ENCODE results near the gene TOMM40L.
A peak's percentile ranks its signal among the peaks of the same experiment; 100 is the strongest.

Gene TOMM40L

DNA sequence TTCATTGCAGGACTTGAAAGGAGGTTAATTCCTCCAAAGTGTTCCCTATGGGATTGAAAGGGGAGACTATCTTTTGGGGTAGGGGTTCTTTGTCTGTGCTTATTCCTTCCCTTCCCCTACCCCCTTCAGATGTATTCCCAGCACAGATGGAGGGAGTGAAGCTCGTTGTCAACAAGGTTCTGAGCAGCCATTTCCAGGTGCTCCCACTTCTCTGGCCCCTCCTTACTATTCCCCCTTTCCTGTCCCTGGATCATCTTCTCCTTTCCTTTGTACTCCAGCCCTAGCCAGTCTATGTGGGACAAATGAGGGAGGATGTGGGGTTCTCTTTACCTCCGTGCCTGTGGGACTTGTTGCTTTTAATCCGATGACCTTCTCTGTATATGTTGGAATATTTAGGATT is 899 bp downstream of the TOMM40L start:
- no peak for TF ChIP-seq EZH2 (IDR thresholded peaks at IDR 0.05; ENCODE audit: borderline replicate concordance, low read length)
- TF ChIP-seq, protein P1, sequence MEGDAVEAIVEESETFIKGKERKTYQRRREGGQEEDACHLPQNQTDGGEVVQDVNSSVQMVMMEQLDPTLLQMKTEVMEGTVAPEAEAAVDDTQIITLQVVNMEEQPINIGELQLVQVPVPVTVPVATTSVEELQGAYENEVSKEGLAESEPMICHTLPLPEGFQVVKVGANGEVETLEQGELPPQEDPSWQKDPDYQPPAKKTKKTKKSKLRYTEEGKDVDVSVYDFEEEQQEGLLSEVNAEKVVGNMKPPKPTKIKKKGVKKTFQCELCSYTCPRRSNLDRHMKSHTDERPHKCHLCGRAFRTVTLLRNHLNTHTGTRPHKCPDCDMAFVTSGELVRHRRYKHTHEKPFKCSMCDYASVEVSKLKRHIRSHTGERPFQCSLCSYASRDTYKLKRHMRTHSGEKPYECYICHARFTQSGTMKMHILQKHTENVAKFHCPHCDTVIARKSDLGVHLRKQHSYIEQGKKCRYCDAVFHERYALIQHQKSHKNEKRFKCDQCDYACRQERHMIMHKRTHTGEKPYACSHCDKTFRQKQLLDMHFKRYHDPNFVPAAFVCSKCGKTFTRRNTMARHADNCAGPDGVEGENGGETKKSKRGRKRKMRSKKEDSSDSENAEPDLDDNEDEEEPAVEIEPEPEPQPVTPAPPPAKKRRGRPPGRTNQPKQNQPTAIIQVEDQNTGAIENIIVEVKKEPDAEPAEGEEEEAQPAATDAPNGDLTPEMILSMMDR (IDR thresholded peaks at IDR 0.05; ENCODE audit: low read length), result no peak
- H4K20me1 ChIP-seq (ENCODE audit: insufficient read depth, low read length), result no peaks in the 10 kb centered on the region
- H3K9me2 ChIP-seq (ENCODE audit: low read depth, low read length), result no peaks in the 10 kb centered on the region
- peaks cover 24% of the 10 kb centered on the region for H3K4me1 ChIP-seq (ENCODE audit: insufficient read depth, low read length, severe bottlenecking)
- peak overlapping the region; percentile 77 for H3K9ac ChIP-seq (ENCODE audit: low read length)
- peak overlapping the region; percentile 87 for H3K4me2 ChIP-seq (ENCODE audit: low read length)
- no peaks in the 10 kb centered on the region for H3K9me3 ChIP-seq (ENCODE audit: low read length)
- H3K36me3 ChIP-seq (ENCODE audit: insufficient read depth, low read length), result peaks cover 32% of the 10 kb centered on the region
- no peaks in the 10 kb centered on the region for H3K79me2 ChIP-seq (ENCODE audit: insufficient read depth, low read length)
- H3K27ac ChIP-seq (ENCODE audit: low read depth, low read length, poor library complexity, severe bottlenecking), result peak overlapping the region; percentile 28
- no peaks in the 10 kb centered on the region for H3K27me3 ChIP-seq (ENCODE audit: insufficient read depth, low read length)
- H2AFZ ChIP-seq (ENCODE audit: low read length), result no peak overlapping the region
- H3K4me3 ChIP-seq (ENCODE audit: low read depth, low read length, poor library complexity, severe bottlenecking), result peak overlapping the region; percentile 74
- H3F3A ChIP-seq (ENCODE audit: insufficient read depth, low read length), result no peaks in the 10 kb centered on the region

DNA sequence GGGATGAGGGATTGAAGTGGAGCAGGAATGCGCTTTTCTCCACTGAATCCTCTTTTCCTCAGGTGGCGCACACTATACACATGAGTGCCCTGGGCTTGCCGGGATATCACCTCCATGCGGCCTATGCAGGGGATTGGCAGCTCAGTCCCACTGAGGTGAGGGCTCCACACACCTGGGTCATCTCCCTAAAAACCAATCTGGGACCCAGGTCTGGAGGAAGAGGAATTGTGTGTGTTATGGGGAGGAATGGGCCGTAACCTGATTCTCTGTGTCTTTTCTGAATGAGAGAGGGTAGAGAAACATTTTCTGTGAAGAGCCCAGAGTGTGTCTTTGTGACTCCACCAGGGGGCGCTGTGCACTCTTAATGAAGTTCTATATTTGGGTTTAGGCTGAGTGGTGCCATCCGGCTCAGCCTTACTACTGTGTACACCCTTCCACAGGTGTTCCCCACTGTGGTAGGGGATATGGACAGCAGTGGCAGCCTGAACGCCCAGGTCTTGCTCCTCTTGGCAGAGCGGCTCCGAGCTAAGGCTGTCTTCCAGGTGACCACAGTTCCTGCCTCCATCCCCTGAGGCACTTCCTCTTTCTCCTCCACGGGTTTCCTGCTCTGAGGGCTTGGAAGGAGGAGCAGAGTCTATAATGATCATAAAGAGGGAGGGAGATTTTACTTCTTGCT is 1.5 kb downstream of the TOMM40L start:
- H3K4me2 ChIP-seq (ENCODE audit: low read length), result peak overlapping the region; percentile 87
- H3K36me3 ChIP-seq (ENCODE audit: insufficient read depth, low read length), result peaks cover 32% of the 10 kb centered on the region
- H3K79me2 ChIP-seq (ENCODE audit: insufficient read depth, low read length), result no peaks in the 10 kb centered on the region
- H3K27ac ChIP-seq (ENCODE audit: low read depth, low read length, poor library complexity, severe bottlenecking), result peak overlapping the region; percentile 28
- peak overlapping the region; percentile 77 for H3K9ac ChIP-seq (ENCODE audit: low read length)
- no peaks in the 10 kb centered on the region for H3F3A ChIP-seq (ENCODE audit: insufficient read depth, low read length)
- no peaks in the 10 kb centered on the region for H3K9me2 ChIP-seq (ENCODE audit: low read depth, low read length)
- no peaks in the 10 kb centered on the region for H3K27me3 ChIP-seq (ENCODE audit: insufficient read depth, low read length)
- peaks cover 24% of the 10 kb centered on the region for H3K4me1 ChIP-seq (ENCODE audit: insufficient read depth, low read length, severe bottlenecking)
- TF ChIP-seq, protein P1 (IDR thresholded peaks at IDR 0.05; ENCODE audit: low read length), result peak; percentile 87
- no peak for TF ChIP-seq EZH2 (IDR thresholded peaks at IDR 0.05; ENCODE audit: borderline replicate concordance, low read length)
- no peaks in the 10 kb centered on the region for H3K9me3 ChIP-seq (ENCODE audit: low read length)
- no peaks in the 10 kb centered on the region for H4K20me1 ChIP-seq (ENCODE audit: insufficient read depth, low read length)
- H3K4me3 ChIP-seq (ENCODE audit: low read depth, low read length, poor library complexity, severe bottlenecking), result peak overlapping the region; percentile 74
- H2AFZ ChIP-seq (ENCODE audit: low read length), result no peak overlapping the region

DNA sequence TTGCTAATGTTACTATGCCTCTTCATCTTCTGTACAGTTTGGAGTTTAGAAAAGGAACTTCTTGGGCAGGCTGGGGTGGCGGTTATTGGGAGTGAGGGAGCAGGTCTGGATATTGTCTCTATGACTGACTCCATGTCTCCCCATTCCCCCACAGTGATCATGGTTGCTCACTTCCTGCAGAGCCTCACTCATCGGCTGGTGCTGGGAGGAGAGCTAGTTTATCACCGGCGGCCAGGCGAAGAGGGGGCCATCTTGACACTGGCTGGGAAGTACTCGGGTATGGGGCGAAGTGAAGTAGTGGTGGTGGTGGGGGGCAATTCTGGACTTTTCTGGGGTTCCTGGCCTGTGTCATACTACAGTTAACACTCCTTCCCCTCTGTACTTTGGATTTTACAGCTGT is 2.2 kb downstream of the TOMM40L start:
- no peak overlapping the region for H3K4me2 ChIP-seq (ENCODE audit: low read length)
- H3K79me2 ChIP-seq (ENCODE audit: insufficient read depth, low read length), result no peaks in the 10 kb centered on the region
- H2AFZ ChIP-seq (ENCODE audit: low read length), result no peak overlapping the region
- H3K36me3 ChIP-seq (ENCODE audit: insufficient read depth, low read length), result peaks cover 32% of the 10 kb centered on the region
- H3K9ac ChIP-seq (ENCODE audit: low read length), result no peak overlapping the region; the same call in 1 of the 2 replicates
- no peak overlapping the region for H3K27ac ChIP-seq (ENCODE audit: low read depth, low read length, poor library complexity, severe bottlenecking)
- H3K9me2 ChIP-seq (ENCODE audit: low read depth, low read length), result no peaks in the 10 kb centered on the region
- H3K4me3 ChIP-seq (ENCODE audit: low read depth, low read length, poor library complexity, severe bottlenecking), result no peak overlapping the region
- TF ChIP-seq, protein P1 (IDR thresholded peaks at IDR 0.05; ENCODE audit: low read length), result no peak
- TF ChIP-seq EZH2 (IDR thresholded peaks at IDR 0.05; ENCODE audit: borderline replicate concordance, low read length), result no peak
- H3F3A ChIP-seq (ENCODE audit: insufficient read depth, low read length), result no peaks in the 10 kb centered on the region
- H3K4me1 ChIP-seq (ENCODE audit: insufficient read depth, low read length, severe bottlenecking), result peaks cover 24% of the 10 kb centered on the region
- H3K9me3 ChIP-seq (ENCODE audit: low read length), result no peaks in the 10 kb centered on the region
- H4K20me1 ChIP-seq (ENCODE audit: insufficient read depth, low read length), result no peaks in the 10 kb centered on the region
- H3K27me3 ChIP-seq (ENCODE audit: insufficient read depth, low read length), result no peaks in the 10 kb centered on the region
